Lower leg skin (tissue), 4 donors: Measurements from ENCODE around the gene DOK1. TPM values are rescaled to one million over a fixed set of nuclear protein-coding genes. Genes with fewer than 3 reads are reported as not detected.
"Not testable (repeated sequence)": the region's sequence is repeated elsewhere in the genome, so short reads cannot be mapped to it uniquely, and the experiment has no call there.

Experiments
- DNase-seq, 2 donors: peaks; one replicate each; pipeline ENCODE4 v3.0.0-alpha.2; 2019; ENCODE audit warnings: low spot score in 2 of 2
- H3K4me3 ChIP-seq: fragments of 200-600 bp; sonication (generic); 2 replicates; pipeline ENCODE4 v1.5.1; 2017; ENCODE audit warnings: mild to moderate bottlenecking, low read depth; ENCODE audit not compliant: poor library complexity, severe bottlenecking
- POLR2A ChIP-seq, 2 donors: fragments of 450-650 bp; IDR thresholded peaks; one replicate each; pipeline ENCODE4 v1.6.1; 2016 to 2017; ENCODE audit warnings: antibody characterized with exemption in 2 of 2, mild to moderate bottlenecking in 1 of 2, moderate library complexity in 1 of 2
- WGBS, 2 donors: methylation state at CpG; one replicate each; pipeline ENCODE4 v1.1.5; 2018; 5-methylcytosine and 5-hydroxymethylcytosine counted together
- intact Hi-C: fragments of 100-400 bp; cut with DNase I; formaldehyde crosslinking; loops from one replicate; pipeline ENCODE4 v1.15.0; 2023; ENCODE audit warnings: low total_unique reads
- total RNA-seq, 4 donors: library from RNA; depleted of rRNA; stranded (reverse); fragments of >200 nt; gene quantifications; one replicate each; pipeline ENCODE4 v1.1.0, GENCODE V29; 2016
- TF ChIP-seq, protein P1 (sequence below), 3 donors: fragments of 450-650 bp; IDR thresholded peaks; one replicate each; pipeline ENCODE4 v1.5.1; 2016; ENCODE audit warnings: antibody characterized with exemption in 3 of 3, mild to moderate bottlenecking in 3 of 3, moderate library complexity in 2 of 3

DOK1 gene
- total RNA-seq, 4 donors from 2014 or later = 3.8 to 7.2 (median 4.7) TPM

DNA sequence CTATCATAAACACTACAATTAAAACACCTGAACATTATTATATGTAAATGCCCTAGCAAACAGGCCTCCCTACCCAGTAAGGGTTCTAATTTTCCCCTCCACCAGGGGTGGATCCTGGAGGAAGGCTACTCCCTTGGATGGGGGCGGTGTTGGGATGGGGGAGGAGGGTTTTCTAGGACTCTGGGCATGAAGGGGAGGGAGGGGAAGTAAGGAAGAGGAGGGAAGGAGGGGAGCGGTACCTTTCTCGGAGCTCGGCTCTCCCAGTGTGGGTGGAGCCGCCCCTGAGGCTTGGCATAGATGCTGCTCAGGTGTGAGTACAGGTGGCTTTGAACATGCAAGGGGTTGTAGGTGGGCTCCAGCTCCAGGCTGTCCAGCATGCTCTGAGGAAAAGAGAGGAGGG lies 5.4 kb downstream of the DOK1 start:
- no peak for DNase-seq
- H3K4me3 ChIP-seq = no peak overlapping the region
- TF ChIP-seq, protein P1, sequence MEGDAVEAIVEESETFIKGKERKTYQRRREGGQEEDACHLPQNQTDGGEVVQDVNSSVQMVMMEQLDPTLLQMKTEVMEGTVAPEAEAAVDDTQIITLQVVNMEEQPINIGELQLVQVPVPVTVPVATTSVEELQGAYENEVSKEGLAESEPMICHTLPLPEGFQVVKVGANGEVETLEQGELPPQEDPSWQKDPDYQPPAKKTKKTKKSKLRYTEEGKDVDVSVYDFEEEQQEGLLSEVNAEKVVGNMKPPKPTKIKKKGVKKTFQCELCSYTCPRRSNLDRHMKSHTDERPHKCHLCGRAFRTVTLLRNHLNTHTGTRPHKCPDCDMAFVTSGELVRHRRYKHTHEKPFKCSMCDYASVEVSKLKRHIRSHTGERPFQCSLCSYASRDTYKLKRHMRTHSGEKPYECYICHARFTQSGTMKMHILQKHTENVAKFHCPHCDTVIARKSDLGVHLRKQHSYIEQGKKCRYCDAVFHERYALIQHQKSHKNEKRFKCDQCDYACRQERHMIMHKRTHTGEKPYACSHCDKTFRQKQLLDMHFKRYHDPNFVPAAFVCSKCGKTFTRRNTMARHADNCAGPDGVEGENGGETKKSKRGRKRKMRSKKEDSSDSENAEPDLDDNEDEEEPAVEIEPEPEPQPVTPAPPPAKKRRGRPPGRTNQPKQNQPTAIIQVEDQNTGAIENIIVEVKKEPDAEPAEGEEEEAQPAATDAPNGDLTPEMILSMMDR (IDR thresholded peaks at IDR 0.05) = no peak
- no peak for TF ChIP-seq POLR2A (IDR thresholded peaks at IDR 0.05)
- intact Hi-C loops = no loop called here
- WGBS, 2 donors = 30 to 35% methylated on average over 5 of the region's 5 CpGs

DNA sequence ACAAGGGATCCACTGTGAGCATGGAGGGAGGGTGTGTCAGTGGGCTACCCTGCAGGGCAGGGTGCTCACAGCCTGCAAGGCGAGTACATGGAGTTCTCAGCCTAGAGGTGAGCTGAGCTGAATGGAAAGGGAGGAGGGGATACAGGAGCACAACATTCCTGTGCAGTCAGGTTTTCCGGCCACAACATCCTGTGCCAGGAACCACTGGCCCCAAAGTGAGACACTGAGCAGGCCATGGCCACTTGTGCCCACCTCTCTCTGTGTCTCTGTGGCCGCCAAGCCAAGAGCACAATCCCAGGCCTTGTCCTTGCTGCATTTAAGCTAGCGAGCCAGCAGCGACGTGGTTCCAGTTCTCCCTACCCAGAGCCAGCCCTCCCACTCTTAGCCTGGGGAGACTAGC lies 6.1 kb downstream of the DOK1 start:
- WGBS, 2 donors = 45 to 61% methylated on average over 6 of the region's 6 CpGs
- H3K4me3 ChIP-seq = no peak overlapping the region
- TF ChIP-seq POLR2A (IDR thresholded peaks at IDR 0.05) = no peak
- TF ChIP-seq, protein P1 (IDR thresholded peaks at IDR 0.05) = no peak
- intact Hi-C loops = no loop called here
- DNase-seq = peak in 1 of 2 donors; percentile 70

DNA sequence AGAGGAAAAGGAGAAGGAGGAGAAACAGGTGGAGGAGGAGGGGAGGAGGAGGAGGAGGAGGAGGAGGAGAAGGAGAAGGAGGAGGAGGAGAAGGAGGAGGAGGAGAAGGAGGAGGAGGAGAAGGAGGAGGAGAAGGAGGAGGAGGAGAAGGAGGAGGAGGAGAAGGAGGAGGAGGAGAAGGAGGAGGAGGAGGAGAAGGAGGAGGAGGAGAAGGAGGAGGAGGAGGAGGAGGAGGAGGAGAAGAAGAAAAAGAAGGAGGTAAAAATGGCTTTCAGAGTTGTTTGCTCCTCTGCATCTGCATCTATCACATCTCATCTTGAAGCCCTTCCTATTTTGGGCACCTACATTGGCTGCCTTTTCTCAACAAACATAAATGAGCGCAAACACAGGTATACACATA lies 6.5 kb downstream of the DOK1 start:
- 81 to 96% methylated on average over 1 of the region's 1 CpG for WGBS, 2 donors
- intact Hi-C loops, DNase-seq, H3K4me3 ChIP-seq: not testable (repeated sequence)

DNA sequence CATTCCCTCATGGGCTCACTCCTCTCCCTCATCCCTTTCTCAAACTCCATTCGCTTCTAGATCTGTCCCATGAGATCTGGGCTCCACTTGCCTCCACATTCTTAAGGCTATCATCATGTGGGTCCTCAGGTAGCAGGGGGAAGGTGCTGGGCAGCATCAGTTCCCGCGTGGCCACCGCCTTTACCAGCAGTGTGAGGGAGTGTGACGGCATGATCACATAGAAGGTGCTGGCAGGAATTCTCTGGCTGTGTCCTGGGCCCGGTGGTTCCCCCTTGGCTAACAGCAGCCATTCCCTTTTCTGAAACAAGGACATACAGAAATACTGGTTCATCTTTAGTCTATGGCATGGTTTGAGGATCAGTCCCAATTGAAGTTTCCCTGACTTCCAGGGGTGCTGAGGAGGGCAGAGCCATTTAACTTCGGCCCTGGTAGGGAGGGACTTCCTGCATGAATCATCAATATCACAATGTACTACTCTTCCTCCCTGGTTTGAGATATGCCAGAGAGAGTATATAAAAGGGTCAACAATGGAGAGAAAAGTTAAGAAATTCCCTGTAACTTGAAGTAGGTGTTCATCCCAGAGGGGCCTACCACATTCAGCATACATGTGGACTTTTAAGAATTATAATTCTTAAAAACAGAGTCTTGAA lies 7.7 kb downstream of the DOK1 start:
- intact Hi-C loops = no loop called here
- H3K4me3 ChIP-seq = no peak overlapping the region
- peak in 1 of 2 donors; percentile 80 for DNase-seq
- no peak for TF ChIP-seq POLR2A (IDR thresholded peaks at IDR 0.05)
- TF ChIP-seq, protein P1 (IDR thresholded peaks at IDR 0.05) = no peak
- 86 to 87% methylated on average over 7 of the region's 7 CpGs for WGBS, 2 donors

DNA sequence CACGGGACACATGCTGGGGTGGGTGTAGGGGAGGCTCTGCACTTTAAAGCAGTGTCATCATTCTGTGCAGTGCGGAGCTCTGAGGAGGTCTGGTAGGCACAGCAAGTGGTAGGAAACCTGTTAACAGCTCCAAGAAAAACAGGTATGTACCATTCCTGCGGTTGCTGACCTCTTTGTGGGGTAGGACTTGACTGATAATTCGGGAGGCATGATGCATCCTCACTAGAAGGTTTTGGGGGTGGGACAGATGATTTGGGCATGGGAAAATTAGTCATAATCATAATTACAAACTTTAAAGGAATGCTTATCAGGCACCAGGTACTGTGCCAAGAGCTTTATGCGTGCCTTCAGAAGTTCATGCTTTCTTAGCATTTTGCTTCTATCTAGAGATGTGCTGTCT lies 9.7 kb downstream of the DOK1 start:
- WGBS, 2 donors = 73 to 79% methylated on average over 5 of the region's 5 CpGs
- intact Hi-C loops = no loop called here
- H3K4me3 ChIP-seq = no peak overlapping the region
- TF ChIP-seq, protein P1 (IDR thresholded peaks at IDR 0.05) = no peak
- no peak for TF ChIP-seq POLR2A (IDR thresholded peaks at IDR 0.05)
- peak in 1 of 2 donors; percentile 21 for DNase-seq

DNA sequence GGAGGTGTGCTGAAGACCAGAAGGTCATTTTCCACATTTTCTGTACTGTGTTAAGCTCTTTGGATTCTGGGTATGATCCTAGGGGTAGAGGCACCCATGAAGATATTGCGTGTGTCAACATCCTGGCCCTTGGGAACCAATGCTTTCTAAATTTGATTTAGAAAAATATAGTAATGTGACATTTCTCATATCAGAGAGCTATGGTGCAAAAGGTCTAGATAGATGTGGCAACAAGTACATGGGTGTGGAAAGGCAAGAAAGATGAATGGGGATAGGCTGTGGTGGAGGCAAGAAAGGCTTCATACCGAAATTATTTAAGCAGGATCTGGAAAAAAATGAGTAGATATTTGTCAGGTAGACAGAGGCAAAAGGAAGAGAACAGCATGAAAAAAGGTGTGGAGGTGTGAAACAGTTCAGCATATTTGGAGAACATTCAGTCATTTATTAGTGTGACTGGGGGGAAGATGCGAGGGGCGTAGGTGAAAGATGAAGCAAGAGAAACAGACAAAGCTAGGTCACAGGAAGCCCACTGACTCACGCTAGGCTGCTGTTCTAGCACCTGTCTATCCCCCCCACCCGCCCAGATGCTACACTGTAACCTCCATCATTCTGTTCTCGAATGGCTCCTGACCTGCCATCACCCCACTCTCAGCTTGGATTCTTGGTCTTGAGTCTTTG lies 11.7 kb downstream of the DOK1 start:
- TF ChIP-seq POLR2A (IDR thresholded peaks at IDR 0.05) = no peak
- intact Hi-C loops = no loop called here
- no peak overlapping the region for H3K4me3 ChIP-seq
- 76 to 80% methylated on average over 7 of the region's 7 CpGs for WGBS, 2 donors
- DNase-seq = peak in 1 of 2 donors; percentile 29

DNA sequence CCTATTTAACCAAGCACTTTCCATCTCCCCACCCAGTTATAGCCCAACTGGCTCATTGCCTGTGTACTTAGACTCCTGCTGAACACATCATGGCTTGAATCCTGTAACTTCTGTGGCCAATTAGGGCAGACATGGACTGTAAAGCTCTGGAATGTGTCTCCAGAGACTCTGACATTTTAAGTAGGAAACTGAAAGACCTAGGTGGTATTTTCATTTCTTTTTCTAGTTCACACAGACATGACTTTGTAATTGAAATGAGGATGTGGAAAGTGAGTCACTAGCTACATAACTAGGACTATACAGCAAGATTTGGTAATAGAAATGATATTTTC lies 12.2 kb downstream of the DOK1 start:
- DNase-seq = no peak
- H3K4me3 ChIP-seq = no peak overlapping the region
- intact Hi-C loops = no loop called here
- TF ChIP-seq, protein P1 (IDR thresholded peaks at IDR 0.05) = no peak
- TF ChIP-seq POLR2A (IDR thresholded peaks at IDR 0.05) = no peak
